CD14-positive monocyte (primary cell): ENCODE measurements around the gene DOCK1. TPM values are rescaled to one million over a fixed set of nuclear protein-coding genes. Genes with fewer than 3 reads are reported as not detected.

Experiments
- DNase-seq, 3 donors: peaks; one replicate each; pipeline ENCODE4 v3.0.0-alpha.2; 2011 to 2022
- H2AFZ ChIP-seq: 2 replicates; pipeline ENCODE4 v1.6.0; 2012; ENCODE audit warnings: mild to moderate bottlenecking, low read depth, low read length, inconsistent platforms; ENCODE audit not compliant: insufficient read depth, poor library complexity, severe bottlenecking
- H3K27ac ChIP-seq, 2 donors: 1 replicate in 1 of 2; 2 replicates in 1 of 2; pipeline ENCODE4 v1.5.1; 2012 to 2013; ENCODE audit warnings: low read length in 2 of 2, control low read depth in 1 of 2, inconsistent platforms in 1 of 2, low read depth in 1 of 2, mild to moderate bottlenecking in 1 of 2
- H3K27me3 ChIP-seq, 2 donors: one replicate each; pipeline versions ENCODE4 v1.6.0 to v1.6.1; 2011 to 2013; ENCODE audit warnings: low read length in 2 of 2; ENCODE audit not compliant: control insufficient read depth in 2 of 2, insufficient read depth in 2 of 2
- H3K36me3 ChIP-seq, 2 donors: replicated peaks in 1 of 2; 1 replicate in 1 of 2; 2 replicates in 1 of 2; pipeline versions ENCODE4 v1.5.1 to v1.6.1; 2012 to 2013; ENCODE audit warnings: low read length in 2 of 2, control low read depth in 1 of 2, inconsistent platforms in 1 of 2, mild to moderate bottlenecking in 1 of 2; ENCODE audit not compliant: insufficient read depth in 2 of 2, control insufficient read depth in 1 of 2
- H3K4me1 ChIP-seq, 2 donors: 1 replicate in 1 of 2; 2 replicates in 1 of 2; pipeline versions ENCODE4 v1.5.1 to v1.6.1; 2012 to 2013; ENCODE audit warnings: low read length in 2 of 2, control low read depth in 1 of 2, inconsistent platforms in 1 of 2, mild to moderate bottlenecking in 1 of 2, moderate library complexity in 1 of 2; ENCODE audit not compliant: insufficient read depth in 2 of 2, control insufficient read depth in 1 of 2
- H3K4me2 ChIP-seq: replicated peaks from 2 replicates; pipeline ENCODE3; 2012; ENCODE audit warnings: low read length, moderate library complexity, mild to moderate bottlenecking; ENCODE audit not compliant: poor library complexity, severe bottlenecking; ENCODE audit errors: extremely low read depth
- H3K4me3 ChIP-seq, 3 experiments: fragments of 200-600 bp in 1 of 3; sonication (generic) in 1 of 3; replicated peaks in 1 of 3; 1 replicate in 2 of 3; 2 replicates in 1 of 3; pipeline ENCODE4 v1.5.1; 2011 to 2013; ENCODE audit warnings: low read length in 3 of 3, mild to moderate bottlenecking in 3 of 3, control low read depth in 2 of 3, low read depth in 2 of 3, inconsistent platforms in 1 of 3, moderate library complexity in 1 of 3
- H3K79me2 ChIP-seq: 2 replicates; pipeline ENCODE4 v1.6.0; 2012; ENCODE audit warnings: mild to moderate bottlenecking, control low read depth, inconsistent platforms, low read length, moderate library complexity; ENCODE audit not compliant: insufficient read depth
- H3K9ac ChIP-seq: 2 replicates; pipeline ENCODE4 v1.6.0; 2017; ENCODE audit warnings: low read length, mild to moderate bottlenecking; ENCODE audit not compliant: insufficient read depth, poor library complexity, severe bottlenecking
- H3K9me3 ChIP-seq, 2 donors: replicated peaks in 1 of 2; 1 replicate in 1 of 2; 2 replicates in 1 of 2; pipeline versions ENCODE4 v1.5.1 to v1.6.1; 2012 to 2013; ENCODE audit warnings: low read length in 2 of 2, control low read depth in 1 of 2; ENCODE audit not compliant: control insufficient read depth in 1 of 2, insufficient read depth in 1 of 2
- H4K20me1 ChIP-seq: 2 replicates; pipeline ENCODE4 v1.6.0; 2012; ENCODE audit warnings: mild to moderate bottlenecking, low read length, control low read depth, moderate library complexity; ENCODE audit not compliant: insufficient read depth
- H3K27ac Mint-ChIP-seq, 7 donors: one replicate each; pipeline ENCODE4 v1.8.0; 2020; ENCODE audit warnings: mild to moderate bottlenecking in 7 of 7, mixed read lengths in 7 of 7, moderate library complexity in 6 of 7, inconsistent platforms in 2 of 7
- H3K27me3 Mint-ChIP-seq, 3 donors: one replicate each; pipeline ENCODE4 v1.8.0; 2021 to 2022; ENCODE audit warnings: low read depth in 3 of 3, mild to moderate bottlenecking in 3 of 3, mixed read lengths in 3 of 3, moderate library complexity in 3 of 3, inconsistent platforms in 1 of 3
- H3K36me3 Mint-ChIP-seq, 2 donors: one replicate each; pipeline ENCODE4 v1.8.0; 2020; ENCODE audit warnings: mixed read lengths in 2 of 2, inconsistent platforms in 1 of 2, mild to moderate bottlenecking in 1 of 2
- H3K4me1 Mint-ChIP-seq: one replicate; pipeline ENCODE4 v1.8.0; 2020; ENCODE audit warnings: mild to moderate bottlenecking, mixed read lengths
- H3K4me3 Mint-ChIP-seq, 2 donors: one replicate each; pipeline ENCODE4 v1.8.0; 2020; ENCODE audit warnings: mild to moderate bottlenecking in 2 of 2, mixed read lengths in 2 of 2, moderate library complexity in 1 of 2
- H3K9me3 Mint-ChIP-seq, 7 donors: one replicate each; pipeline ENCODE4 v1.8.0; 2020 to 2022; ENCODE audit warnings: mixed read lengths in 7 of 7, mild to moderate bottlenecking in 6 of 7, moderate library complexity in 6 of 7, inconsistent platforms in 2 of 7
- CTCF ChIP-seq: fragments of 200-600 bp; IDR thresholded peaks from one replicate; pipeline ENCODE4 v1.8.0; 2022; ENCODE audit warnings: antibody characterized with exemption, mild to moderate bottlenecking
- WGBS: methylation state at CpG from one replicate; pipeline ENCODE4 v1.1.5; 2013; ENCODE audit warnings: missing lambda C conversion rate; ENCODE audit not compliant: insufficient coverage; 5-methylcytosine and 5-hydroxymethylcytosine counted together
- intact Hi-C, 2 donors: fragments of 100-400 bp; cut with micrococcal nuclease; formaldehyde crosslinking; loops; one replicate each; pipeline versions ENCODE4 v1.15.0 to v1.15.1; 2023
- polyA plus RNA-seq, 3 donors: library from polyadenylated mRNA; depleted of rRNA in 1 of 3; unstranded in 2 of 3; stranded (reverse) in 1 of 3; fragments of 300-500 nt in 2 of 3; fragments of >200 nt in 1 of 3; fragmentation: Illumina TruSeq in 2 of 3; gene quantifications; 1 replicate in 2 of 3; 2 replicates in 1 of 3; pipeline ENCODE4 v1.2.3, GENCODE V29; 2012 to 2021

Gene DOCK1
- polyA plus RNA-seq, 3 donors: 0.31 to 0.35 TPM; not detected in 1

GRCh38 chr10:126955934-126956711, 50.9 kb downstream of the DOCK1 start:
- Histone ChIP-seq H2AFZ (no peak overlapping the region), H3K4me2 (no peak overlapping the region), H3K27ac (no peak overlapping the region), H3K4me1 (no peaks in the 10 kb centered on the region), H4K20me1 (no peaks in the 10 kb centered on the region), H3K9me3 (peaks cover 16 to 26% of the 10 kb centered on the region in 2 donors), H3K9ac (no peak overlapping the region), H3K79me2 (no peaks in the 10 kb centered on the region), H3K27me3 (no peaks in the 10 kb centered on the region), H3K4me3 (no peak overlapping the region), H3K36me3 (no peaks in the 10 kb centered on the region)
- Mint-ChIP-seq H3K27me3 (no peaks in the 10 kb centered on the region), H3K27ac (no peak overlapping the region), H3K9me3 (peaks cover 0 to 2% (median 0%) of the 10 kb centered on the region in 7 donors), H3K4me3 (no peak overlapping the region), H3K4me1 (peaks cover 3% of the 10 kb centered on the region), H3K36me3 (no peaks in the 10 kb centered on the region)
- TF ChIP-seq CTCF: no peak
- no peak for DNase-seq
- WGBS: 88% methylated on average over 10 of the region's 16 CpGs
- intact Hi-C loops: no loop called here

GRCh38 chr10:126956712-126957108, 51.5 kb downstream of the DOCK1 start:
- Histone ChIP-seq H3K36me3 (no peaks in the 10 kb centered on the region), H3K4me2 (no peak overlapping the region), H3K9me3 (peaks cover 14 to 21% of the 10 kb centered on the region in 2 donors), H3K4me1 (no peaks in the 10 kb centered on the region), H3K27me3 (no peaks in the 10 kb centered on the region), H3K79me2 (no peaks in the 10 kb centered on the region), H4K20me1 (no peaks in the 10 kb centered on the region), H2AFZ (no peak overlapping the region), H3K4me3 (no peak overlapping the region), H3K9ac (no peak overlapping the region), H3K27ac (no peak overlapping the region)
- Mint-ChIP-seq H3K4me3 (no peak overlapping the region), H3K9me3 (peaks cover 0 to 2% (median 0%) of the 10 kb centered on the region in 7 donors), H3K4me1 (peaks cover 8% of the 10 kb centered on the region), H3K27ac (no peak overlapping the region), H3K27me3 (no peaks in the 10 kb centered on the region), H3K36me3 (no peaks in the 10 kb centered on the region)
- intact Hi-C loops: no loop called here
- DNase-seq: no peak
- no peak for TF ChIP-seq CTCF
- 93% methylated on average over 4 of the region's 4 CpGs for WGBS
